GM12872 (cell line): ENCODE measurements around the gene TMC7.

Experiments
- TF ChIP-seq, protein P1 (sequence below): IDR thresholded peaks from 3 replicates; pipeline ENCODE4 v1.5.1; 2011; ENCODE audit warnings: low read depth, mild to moderate bottlenecking, low read length, moderate library complexity; ENCODE audit not compliant: insufficient read depth

TMC7 gene

DNA sequence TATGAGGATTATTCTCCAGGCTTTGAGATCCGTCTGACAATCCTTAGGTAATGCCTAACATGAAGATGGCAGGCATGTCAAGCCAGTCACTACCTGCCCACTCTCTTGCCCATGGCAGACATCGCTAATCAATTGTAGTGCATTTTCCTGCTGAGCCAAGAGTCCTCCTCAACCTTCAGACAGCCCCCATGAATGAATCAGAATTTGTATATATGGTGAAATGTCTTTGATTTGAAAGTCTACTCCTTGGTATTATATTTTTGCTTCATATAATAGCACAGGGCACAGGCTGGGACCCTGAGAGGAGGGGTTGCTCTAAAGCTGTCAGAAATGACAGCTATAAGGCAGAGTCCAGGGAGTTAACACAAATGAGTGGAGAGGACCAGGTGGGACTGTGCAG is 56.7 kb downstream of the TMC7 start:
- TF ChIP-seq, protein P1, sequence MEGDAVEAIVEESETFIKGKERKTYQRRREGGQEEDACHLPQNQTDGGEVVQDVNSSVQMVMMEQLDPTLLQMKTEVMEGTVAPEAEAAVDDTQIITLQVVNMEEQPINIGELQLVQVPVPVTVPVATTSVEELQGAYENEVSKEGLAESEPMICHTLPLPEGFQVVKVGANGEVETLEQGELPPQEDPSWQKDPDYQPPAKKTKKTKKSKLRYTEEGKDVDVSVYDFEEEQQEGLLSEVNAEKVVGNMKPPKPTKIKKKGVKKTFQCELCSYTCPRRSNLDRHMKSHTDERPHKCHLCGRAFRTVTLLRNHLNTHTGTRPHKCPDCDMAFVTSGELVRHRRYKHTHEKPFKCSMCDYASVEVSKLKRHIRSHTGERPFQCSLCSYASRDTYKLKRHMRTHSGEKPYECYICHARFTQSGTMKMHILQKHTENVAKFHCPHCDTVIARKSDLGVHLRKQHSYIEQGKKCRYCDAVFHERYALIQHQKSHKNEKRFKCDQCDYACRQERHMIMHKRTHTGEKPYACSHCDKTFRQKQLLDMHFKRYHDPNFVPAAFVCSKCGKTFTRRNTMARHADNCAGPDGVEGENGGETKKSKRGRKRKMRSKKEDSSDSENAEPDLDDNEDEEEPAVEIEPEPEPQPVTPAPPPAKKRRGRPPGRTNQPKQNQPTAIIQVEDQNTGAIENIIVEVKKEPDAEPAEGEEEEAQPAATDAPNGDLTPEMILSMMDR = no peak

DNA sequence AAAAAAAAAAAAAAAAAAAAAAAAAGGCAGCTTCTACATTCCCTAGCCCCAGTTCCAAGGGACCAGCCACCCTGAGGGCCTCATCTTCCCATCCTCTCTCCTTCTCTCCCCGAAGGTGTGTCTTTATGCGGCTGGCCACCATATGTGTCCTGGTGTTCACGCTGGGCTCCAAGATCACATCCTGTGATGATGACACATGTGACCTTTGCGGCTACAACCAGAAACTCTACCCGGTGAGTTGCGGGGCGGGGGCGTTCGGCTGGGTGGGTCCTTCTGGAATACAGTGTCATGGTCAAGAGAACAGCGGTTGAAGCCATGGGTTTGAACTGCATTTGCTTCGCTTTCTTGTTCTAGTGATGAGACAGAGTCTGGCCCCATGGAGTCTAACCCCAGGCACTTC is 61.0 kb downstream of the TMC7 start:
- TF ChIP-seq, protein P1 = no peak

DNA sequence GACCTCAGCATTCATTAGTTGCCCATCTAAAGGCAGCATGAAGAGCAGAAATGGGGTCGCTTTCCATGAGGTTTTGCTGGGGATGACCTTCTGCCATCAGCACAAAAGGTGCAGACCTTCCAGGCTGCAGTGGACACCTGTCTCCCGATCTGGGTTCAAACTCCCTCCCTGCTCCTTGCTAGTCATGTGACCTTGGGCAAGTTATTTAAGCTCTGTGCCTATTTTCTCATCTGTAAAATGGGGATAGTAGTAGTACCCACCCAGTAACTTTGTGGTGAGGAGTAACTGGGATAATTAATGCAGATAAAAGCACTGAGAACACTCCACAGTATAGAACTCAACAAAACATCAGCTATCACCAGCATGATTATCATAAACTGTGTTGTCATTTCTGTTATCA is 62.3 kb downstream of the TMC7 start:
- TF ChIP-seq, protein P1 = no peak

DNA sequence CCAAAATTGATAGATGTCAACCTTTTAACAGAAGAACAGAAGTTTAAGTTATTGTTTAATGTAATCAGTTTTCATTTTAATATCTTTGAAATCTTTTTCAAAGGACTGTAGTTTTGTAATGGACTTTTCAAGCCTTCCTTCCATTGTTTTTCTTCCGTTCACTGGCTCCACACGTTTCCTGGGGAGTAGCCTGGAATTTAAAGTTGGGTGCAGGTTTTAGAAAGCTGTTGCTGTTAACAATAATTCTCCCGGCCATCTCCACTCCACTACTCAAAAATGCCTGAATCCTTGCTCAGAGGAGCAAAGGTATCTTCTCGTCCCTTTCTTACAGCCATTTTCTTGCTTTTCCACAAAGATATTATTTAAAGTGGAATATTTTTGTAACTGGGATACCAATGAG is 79.0 kb downstream of the TMC7 start:
- TF ChIP-seq, protein P1 = no peak

DNA sequence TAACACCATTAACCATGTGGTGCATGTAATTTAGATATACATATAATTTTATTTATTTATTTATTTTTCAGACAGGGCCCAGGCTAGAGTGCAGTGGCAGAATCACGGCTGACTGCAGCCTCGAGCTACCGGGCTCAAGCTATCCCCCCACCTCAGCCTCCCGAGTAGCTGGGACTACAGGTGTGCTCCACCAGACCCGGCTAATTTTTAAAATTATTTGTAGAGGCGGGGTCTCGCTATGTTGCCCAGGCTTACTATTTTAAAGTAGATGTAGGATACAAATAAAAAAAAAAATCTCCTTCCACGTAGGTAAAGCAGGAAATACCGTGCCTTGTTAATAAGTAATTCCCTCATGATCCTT is 83.2 kb downstream of the TMC7 start:
- TF ChIP-seq, protein P1 = no peak

DNA sequence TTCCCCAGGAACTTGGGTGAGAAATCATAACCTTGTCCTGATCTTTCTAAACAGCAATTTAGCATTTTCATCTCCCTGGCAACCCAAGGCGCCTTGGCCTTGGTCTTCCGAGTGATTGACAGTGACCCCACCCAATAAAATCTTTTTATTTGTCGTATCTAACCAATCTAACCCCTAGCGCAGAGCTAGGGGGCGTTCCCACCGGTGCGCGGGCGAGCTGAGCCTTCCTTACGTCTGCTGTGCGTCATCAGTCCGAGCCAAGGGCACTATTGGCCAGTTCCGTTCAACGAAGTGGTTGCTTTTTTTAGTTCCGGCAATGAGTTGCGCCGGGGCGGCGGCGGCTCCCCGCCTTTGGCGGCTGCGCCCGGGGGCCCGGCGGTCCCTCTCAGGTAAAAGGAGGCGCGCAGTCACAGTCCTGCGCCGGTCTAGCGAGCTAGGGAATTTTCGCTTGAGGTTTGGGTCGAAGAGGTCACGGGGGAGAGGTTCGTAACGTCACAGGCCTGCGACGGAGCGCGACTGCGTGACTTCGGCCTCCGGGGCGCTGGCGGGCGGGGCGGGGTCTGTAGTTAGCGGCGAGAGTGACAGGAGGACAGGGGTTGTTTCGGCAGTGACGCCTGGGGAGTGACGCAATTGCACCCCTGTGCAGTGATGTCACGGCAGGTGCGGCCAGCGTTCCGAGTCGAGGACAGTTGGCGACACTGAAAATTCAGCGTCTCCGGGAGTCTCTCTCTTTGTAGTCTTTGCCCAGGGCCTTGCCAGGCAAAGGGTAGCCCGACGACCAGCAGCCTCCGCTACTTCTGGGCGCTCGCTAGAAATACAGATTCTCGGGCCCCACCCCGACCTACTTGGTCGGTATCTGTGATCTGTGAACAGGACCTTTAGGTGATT is 83.9 kb downstream of the TMC7 start, which contains the start of gene COQ7:
Gene COQ7 (plus strand): TSS at position 266 of the 888 bp plus-strand sequence. CDS start 51 bp downstream, at position 317.
- TF ChIP-seq, protein P1 = no peak

DNA sequence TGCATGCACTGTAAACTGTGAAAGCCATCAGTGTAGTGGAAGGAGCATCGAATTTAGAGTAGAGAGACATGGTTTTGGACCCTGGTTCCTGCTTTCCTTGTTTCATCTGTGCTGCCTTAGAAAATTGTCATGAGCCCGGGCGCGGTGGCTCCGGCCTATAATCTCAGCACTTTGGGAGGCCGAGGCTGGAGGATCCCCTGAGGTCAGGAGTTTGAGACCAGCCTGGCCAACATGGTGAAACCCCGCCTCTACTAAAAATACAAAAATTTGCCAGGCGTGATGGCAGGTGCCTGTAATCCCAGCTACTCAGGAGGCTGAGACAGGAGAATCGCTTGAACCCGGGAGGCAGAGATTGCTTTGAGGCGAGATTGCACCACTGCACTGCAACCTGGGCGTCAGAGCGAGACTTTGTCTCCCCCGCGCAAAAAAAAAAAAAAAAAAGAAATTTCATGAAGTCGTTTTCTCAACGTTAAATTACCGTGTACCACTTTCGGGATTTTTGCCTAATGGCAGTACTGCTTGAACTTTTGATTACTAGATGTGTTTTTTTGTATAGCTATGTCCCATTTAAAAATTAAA is 84.6 kb downstream of the TMC7 start:
- TF ChIP-seq, protein P1 = no peak
